NK-92 (cell line): ENCODE data around the gene GOLGA8F.
"Not testable (repeated sequence)": the region's sequence is repeated elsewhere in the genome, so short reads cannot be mapped to it uniquely, and the experiment has no call there.

Source experiments
- DNase-seq: peaks from one replicate; lab custom pipeline; 2025; ENCODE audit not compliant: unreplicated experiment; lab: John Stamatoyannopoulos, UW

GOLGA8F gene

GRCh38 chr15:28378364-28378763, at the start of gene GOLGA8F:
Gene GOLGA8F, plus strand, starts transcription at chr15:28378664. Its CDS starts 98 bp downstream, at chr15:28378762.
- DNase-seq = not testable (repeated sequence)

- not testable (repeated sequence) for DNase-seq
Observed at GRCh38 chr15:28357984-28358383, 20.5 kb upstream of the GOLGA8F start, which contains the start of gene GOLGA6L24. Gene GOLGA6L24, minus strand, starts transcription at chr15:28358084. Its CDS starts 61 bp downstream, at chr15:28358023.

- not testable (repeated sequence) for DNase-seq
Observed at GRCh38 chr15:28365502-28365901, 13.0 kb upstream of the GOLGA8F start.

GRCh38 chr15:28380053-28380452, 1.6 kb downstream of the GOLGA8F start:
- not testable (repeated sequence) for DNase-seq

GRCh38 chr15:28396022-28396421, 17.6 kb downstream of the GOLGA8F start:
- not testable (repeated sequence) for DNase-seq

- DNase-seq = not testable (repeated sequence)
Observed at GRCh38 chr15:28402774-28403435, 24.4 kb downstream of the GOLGA8F start.

- not testable (repeated sequence) for DNase-seq
Observed at GRCh38 chr15:28420470-28420869, 42.0 kb downstream of the GOLGA8F start.

- DNase-seq = not testable (repeated sequence)
Observed at GRCh38 chr15:28435594-28435993, 57.1 kb downstream of the GOLGA8F start.
